GM10266 (cell line): Measurements from ENCODE around the gene EIF4EBP2.

Experiments used
- DNase-seq: peaks from one replicate; pipeline ENCODE4 v3.0.0; 2012; ENCODE audit errors: extremely low spot score
- CTCF ChIP-seq: IDR thresholded peaks from 2 replicates; pipeline ENCODE4 v1.5.1; 2012; ENCODE audit warnings: mild to moderate bottlenecking, low read depth; ENCODE audit not compliant: control insufficient read depth, insufficient read depth; ENCODE audit errors: missing control alignments

The EIF4EBP2 gene

DNA sequence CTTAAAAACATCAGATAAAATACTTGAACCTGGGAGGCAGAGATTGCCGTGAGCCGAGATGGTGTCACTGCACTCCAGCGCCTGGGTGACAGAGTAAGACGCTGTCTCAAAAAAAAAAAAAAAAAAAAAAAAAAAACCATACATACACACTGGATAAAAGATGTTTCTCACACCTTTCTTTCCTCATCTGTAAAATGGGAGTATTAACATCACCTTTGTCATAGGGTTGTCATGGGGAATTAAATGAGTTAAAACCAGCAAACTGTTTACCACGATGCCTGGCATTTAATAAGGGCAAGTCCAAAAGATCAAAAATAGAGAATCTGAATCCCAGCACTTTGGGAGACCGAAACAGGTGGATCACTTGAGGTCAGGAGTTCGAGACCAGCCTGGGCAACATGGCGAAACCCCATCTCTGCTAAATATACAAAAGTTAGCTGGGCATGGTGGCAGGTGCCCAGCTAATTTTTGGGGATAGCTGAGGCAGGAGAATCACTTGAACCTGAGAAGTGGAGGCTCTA is 34.4 kb upstream of the EIF4EBP2 start:
- DNase-seq = no peak
- TF ChIP-seq CTCF = no peak

DNA sequence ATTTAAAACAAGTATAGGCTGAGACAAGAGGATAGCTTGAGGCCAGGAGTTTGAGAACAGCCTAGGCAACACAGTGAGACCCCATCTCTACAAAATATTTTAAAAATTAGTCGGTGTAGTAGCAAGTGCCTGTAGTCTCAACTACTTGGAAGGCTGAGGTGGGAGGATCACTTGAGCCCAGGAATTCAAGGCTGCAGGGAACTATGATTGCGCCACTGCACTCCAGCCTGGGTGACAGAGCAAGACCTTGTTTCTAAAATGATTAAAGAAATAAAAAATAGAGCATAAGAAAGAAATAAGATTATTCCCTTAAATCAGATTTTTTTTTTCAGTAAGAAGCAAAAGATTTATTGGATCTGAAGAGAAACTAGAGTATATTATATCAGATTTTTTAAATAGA is 33.2 kb upstream of the EIF4EBP2 start:
- DNase-seq = no peak
- no peak for TF ChIP-seq CTCF

- DNase-seq = no peak
- no peak for TF ChIP-seq CTCF
These were observed 32.1 kb upstream of the EIF4EBP2 start for GRCh38 chr10:70371846-70372245.

DNA sequence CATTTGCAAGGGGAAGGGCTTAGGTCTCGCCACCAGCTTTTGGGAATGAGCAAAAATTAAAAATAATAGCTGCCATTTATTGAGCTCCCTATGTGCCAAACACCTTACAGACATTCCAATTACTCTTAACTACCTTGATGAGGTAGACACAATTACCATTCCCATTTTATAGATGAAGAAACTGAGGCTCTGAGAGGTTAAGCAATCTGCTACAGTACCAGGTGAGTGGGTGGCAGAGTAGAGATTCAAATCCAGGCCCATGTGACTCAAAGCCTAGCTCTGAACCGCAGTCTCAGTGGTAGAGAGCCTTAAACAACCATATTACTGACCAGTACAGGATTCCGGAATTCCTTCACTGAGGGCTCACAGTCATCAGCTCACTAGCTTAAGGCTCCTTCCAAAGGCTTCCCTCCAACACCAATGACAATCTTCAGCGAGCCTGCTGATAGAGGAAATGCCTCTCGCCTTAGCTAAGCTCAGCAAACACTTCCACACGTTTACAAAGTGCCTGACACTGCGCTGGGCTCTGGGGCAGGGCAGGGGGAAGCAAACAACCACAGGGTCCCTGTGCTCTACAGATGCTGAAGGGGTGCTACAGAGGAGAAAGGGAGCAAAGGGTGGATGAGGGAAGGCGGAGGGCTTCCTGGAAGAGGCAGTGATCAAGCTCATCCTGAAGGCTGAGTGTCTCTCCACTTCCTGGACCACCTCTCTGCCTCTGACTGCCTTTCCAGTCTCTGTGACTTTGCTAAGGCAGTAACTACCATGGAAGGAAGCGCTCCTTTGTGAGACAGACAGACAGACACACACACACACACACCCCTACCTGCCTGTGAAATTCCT is 28.9 kb upstream of the EIF4EBP2 start:
- no peak for TF ChIP-seq CTCF
- no peak for DNase-seq

DNA sequence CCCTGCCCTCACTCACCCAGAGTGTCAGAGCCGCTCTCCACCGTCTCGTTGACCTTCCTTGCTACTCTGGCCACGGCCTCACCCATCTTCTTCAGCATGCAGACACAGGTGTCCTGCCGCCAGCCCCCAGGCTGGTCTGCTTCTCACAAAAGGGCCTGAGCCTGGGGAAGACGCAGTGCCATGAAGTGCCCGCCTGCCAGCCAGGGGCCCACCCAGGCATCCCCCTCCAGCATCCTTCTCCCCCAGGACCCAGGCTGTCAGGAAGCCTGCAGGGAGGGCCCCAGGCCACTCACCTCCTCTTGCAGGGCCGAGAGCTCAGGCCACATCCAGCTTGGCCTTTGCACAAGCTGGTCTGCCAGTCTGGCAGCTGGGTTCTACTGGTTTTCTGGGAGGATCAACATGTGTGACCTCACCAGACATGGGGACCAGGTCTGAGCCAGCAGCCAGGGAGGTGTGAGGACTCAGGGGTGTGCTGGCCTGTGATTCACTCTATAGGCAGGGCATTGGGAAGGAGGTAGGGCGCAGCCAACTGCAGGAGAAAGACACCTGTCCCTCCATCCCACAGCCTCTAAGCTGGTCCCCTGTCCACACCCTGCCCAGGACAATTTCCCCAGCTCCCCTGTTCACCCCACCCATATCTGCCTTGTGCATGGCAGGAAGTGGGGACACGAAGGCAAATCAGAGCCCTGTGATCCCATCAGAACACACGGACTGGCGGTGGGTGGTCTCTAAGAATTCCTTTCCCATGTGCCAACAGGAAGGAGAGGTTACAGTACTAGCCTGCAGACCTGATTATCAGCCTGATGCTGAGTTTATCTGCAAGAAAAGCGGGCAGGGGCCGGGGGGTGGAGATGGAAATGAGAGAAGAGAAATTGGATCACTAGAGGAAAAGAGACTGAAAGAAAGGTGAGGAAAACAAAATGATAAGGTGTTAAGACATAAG is 27.2 kb upstream of the EIF4EBP2 start:
- TF ChIP-seq CTCF = no peak
- DNase-seq = no peak

DNA sequence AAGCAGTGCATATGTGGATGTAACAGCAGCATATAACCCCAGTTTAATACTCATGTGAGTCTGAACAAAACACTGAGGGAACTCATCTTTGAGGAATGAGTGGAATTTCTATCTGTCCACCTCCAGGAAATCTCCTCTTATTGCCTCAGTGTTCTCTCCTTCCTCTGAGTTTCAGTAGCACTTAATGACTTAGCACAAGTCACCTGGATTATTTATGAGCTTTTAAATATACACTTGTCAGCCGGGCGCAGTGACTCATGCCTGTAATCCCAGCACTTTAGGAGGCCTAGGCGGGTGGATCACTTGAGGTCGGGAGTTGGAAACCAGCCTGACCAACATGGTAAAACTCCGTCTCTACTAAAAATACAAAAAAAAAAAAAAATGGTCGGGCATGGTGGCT is 25.8 kb upstream of the EIF4EBP2 start:
- TF ChIP-seq CTCF = no peak
- DNase-seq = no peak
